ENCODE results near the gene ZBTB42.

ZBTB42 gene

GRCh38 chr14:104800771-104801519, at the start of gene ZBTB42:
ZBTB42 (plus strand) TSS chr14:104801101; CDS start chr14:104801198, 97 bp downstream.
- DNase-seq: peak; percentile 70

- no peak for DNase-seq
These were observed 49.1 kb upstream of the ZBTB42 start for GRCh38 chr14:104751539-104752422.

GRCh38 chr14:104752423-104752734, 48.5 kb upstream of the ZBTB42 start:
- DNase-seq: no peak

- DNase-seq: peak; percentile 100
These were observed 48.0 kb upstream of the ZBTB42 start, which contains the start of gene SIVA1 for GRCh38 chr14:104752735-104753527. SIVA1 (plus strand) TSS chr14:104753147; CDS start chr14:104753202, 55 bp downstream.

DNA sequence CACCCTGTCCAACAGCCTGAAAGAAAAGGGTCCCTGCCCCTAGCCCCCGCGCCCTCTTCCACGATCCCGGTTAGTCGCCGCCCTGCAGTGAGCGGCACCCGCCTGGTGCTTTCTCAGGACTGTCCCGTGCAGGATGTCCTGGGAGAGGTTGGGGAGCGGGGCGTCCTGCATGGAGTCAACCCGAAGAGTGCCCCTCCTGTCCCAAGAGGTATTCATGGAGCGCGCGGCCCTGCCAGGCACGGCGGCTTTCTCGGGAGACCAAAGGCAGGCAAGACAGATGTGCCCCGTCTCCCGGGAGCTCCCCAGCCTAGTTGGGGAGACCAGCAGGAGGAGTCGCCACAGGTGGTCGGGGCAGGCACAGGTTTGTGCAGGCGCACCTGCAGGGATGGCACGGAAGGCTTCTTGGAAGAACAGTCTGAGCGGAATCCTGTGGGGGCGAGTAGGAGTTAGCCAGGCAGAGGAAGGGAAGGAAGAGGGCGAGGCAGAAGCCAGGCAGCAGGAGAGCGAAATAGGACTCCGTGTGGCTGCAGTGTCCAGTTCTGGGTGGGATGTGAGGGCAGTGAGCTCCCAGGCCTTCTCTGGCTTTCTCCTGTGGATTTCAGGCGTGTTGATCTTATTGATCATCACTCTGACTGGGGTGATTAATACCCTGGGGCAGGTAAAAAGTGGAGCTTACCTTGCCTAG, 47.2 kb upstream of the ZBTB42 start:
- DNase-seq: no peak

DNA sequence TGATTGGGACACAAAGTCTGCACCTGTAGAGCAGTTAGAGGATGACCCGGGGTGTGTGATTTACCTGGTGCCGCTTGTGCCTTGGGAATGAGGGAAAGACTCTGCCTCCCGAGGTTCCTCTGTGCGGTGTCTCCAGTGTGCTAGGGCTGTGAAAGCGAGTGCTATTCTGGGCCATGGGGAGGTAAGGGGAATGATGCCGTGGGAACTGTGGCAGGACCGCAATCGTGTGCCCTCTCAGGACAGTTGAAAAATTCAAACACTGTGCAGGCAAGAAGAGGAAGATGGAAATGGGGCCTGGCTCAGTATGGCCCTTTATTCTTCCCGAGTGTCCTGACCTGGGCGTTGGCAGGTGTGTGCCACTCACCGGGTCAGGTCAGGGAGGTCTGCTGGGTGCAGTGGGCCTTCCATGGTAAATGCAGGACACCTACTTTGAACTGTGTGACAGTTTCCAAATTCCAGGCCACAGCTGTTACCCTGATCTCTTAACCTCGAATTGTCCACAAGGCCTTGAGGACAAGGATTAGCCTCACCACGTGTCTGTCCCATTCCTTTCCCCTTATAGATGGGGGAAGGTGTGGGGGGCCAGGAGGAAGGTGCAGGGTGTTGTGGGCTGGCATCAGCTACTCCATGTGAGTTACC, 46.6 kb upstream of the ZBTB42 start:
- DNase-seq: no peak

DNA sequence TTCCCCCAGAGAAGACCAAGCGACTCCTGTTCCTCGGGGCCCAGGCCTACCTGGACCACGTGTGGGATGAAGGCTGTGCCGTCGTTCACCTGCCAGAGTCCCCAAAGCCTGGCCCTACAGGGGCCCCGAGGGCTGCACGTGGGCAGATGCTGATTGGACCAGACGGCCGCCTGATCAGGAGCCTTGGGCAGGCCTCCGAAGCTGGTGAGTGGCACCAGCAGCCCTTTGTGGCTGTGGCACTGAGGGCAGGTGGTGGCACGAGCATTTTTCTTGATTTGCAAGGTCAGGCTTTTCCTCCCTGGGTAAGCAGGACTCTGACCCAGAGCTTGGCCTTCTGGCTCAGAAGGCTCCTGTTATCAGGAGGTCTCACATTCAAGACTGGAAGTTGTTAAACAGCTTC, 45.3 kb upstream of the ZBTB42 start:
- DNase-seq: no peak

DNA sequence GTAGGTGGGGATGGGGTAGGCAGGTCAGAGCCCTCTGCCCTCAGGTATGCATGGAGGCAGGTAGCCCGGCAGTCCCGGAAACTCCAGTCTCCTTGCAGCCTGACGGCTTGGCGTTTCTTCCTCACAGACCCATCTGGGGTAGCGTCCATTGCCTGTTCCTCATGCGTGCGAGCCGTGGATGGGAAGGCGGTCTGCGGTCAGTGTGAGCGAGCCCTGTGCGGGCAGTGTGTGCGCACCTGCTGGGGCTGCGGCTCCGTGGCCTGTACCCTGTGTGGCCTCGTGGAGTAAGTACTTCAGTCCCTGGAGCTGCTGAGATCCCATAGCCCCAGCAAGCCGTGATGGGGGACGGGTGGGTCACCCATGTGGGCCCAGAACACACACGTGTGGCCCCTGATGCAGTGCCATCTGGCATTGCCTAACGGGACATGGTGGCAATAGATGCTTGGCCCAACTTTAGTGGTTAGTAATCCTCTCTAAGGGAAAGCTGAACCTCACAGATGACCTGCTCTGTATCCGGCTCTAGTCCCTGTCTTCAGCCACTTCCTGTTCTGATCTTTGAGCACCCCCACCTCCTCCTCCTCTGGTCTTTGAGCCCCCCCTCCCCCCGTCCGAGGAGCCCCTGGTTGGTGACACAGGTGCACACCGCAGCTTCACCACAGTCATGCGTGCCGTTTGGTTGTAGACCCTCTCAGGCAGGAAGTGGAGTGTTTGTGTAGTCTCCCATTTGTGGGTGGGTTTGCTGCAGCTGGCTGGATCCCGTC, 44.2 kb upstream of the ZBTB42 start:
- DNase-seq: no peak

GRCh38 chr14:104757238-104757585, 43.7 kb upstream of the ZBTB42 start:
- DNase-seq: no peak

- DNase-seq: no peak
These were observed 43.1 kb upstream of the ZBTB42 start for GRCh38 chr14:104757681-104758392.

DNA sequence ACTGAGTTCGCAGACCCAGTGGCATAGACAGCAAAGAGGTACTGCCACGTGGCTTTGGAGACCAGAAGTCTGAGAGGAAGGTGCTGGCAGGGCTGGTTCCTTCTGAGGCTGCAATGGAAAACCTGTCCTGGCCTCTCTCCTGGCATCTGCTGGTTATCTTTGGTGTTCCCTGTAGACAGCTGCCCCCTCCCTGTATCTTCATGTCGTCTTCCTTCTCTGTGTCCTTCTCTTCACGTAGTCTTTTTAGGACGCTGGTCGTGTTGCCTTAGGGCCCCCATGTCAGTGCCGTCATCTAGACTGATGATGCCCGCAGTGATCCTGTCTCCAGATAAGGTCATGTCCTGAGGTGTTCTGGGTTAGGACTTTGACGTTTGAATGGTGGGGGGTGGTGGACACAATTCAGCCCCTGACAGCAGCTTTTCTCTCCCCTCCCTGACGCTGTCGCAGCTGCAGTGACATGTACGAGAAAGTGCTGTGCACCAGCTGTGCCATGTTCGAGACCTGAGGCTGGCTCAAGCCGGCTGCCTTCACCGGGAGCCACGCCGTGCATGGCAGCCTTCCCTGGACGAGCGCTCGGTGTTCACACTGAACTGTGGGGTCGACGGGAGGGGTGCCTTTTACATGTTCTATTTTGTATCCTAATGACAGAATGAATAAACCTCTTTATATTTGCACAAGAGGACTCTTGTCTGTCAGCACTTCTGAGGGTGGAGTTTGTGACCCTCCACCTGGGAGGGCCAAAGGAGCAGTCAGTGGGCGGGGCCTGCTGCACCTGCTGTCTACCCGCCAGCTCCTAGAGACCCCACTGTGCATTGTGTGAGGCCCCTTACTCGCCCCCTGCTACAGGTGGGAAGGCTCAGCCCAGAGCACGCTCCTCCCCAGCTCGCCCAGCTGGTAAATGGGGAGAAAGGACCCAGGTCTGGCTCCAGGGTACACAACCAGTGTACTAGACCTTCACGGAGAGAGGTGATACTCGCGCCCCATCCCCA, 41.6 kb upstream of the ZBTB42 start:
- DNase-seq: no peak

DNA sequence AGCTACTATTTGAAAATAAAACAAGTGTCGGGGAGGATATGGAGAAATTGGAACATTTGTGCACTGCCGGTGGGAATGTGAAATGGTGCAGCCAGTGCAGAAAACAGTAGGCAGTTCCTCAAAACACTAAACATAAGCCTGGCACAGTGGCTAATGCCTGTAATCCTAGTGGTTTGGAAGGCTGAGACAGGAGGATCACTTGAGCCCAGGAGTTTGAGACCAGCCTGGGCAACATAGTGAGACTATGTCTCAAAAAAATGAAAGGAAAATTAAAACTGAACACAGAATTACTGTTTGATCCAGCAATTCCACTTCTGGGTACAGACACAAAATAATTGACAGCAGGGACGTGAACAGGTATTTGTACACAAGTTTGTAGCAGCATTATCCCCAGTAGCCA, 35.4 kb upstream of the ZBTB42 start:
- no peak for DNase-seq

- no peak for DNase-seq
These were observed 34.5 kb upstream of the ZBTB42 start for GRCh38 chr14:104766256-104766862.

DNA sequence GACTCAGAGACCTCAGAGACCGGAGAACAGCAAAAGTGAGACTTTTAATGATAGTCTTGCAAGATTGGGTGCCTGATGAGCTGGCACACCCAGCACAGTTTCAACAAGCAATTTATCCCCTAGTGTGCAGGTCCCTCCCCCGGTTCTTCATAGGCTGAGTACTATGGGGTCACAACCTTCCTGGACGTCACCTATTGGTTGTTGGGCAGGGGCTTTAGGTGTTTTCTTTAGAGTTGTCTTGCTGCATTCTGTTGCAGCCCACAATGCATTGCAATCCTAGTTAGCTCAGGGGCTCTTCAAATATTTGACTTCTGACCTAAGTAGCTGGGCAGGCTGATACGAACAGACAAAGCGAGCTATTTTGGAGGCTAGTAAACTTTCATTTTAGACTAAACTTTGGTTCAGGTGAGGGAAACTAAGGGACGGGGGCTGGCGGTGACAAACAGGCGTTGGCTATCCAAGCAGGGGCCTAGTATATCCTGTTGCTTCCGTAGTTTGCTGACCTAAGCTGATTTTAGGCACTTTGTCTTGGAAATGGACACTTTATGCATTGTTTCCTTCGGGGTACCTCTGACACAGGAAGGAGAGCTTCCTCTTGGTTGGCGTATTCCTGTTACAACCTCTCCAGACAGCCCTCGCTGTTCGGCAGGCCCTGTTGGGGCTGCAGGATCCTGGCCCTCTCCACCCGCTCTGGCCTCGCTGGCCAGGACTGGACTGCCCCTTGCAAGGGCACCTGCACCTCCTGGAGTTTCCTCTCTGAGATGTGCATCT, 33.9 kb upstream of the ZBTB42 start:
- DNase-seq: no peak

DNA sequence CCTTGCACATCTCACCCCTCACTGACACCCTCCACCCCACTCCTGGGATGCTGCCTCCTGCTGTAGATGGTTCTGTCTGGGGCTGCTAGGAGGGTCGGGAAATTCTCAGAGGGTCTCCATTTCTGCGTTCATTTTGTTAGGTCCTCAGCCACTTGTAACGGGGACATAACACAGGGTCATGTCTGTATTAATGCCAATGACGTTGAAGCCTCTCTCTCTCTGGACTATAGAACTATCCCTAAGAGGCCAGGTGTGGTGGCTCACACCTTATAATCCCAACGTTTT, 33.3 kb upstream of the ZBTB42 start:
- no peak for DNase-seq

GRCh38 chr14:104768437-104769323, 32.2 kb upstream of the ZBTB42 start:
- DNase-seq: peak; percentile 91

DNA sequence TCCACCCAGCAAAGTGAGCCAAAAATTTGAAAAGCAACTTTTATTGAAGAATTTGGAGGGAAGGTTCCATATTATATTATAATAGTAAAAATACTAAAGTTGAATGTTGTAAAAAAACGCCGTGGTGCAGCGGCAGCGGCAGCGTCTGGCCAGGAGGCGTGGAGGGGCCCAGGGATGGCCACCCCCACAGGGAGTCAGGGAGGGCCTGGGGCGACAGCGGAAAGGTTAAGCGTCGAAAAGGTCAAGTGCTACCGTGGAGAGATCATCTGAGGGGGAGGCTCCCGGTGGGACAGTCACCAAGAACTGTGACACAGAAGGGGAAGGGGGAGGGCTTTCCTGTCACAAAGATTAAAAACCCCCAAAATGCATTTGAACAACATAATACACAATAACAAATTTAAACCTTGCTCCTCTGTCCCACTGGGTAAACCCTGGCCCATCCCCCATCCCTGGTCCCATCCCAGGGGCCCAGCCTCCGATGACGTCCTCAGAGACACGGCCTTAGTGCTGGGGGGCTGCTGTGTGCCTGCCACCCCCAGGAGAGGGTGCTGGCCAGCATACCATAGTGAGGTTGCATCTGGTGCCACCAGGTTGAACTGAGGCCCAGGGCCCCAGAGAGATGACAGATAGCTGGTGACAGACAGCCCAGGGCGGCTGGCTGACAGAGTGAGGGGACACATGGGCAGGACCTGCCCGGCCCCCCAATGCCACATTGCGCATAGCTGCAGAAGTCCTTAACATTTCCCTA, 31.4 kb upstream of the ZBTB42 start:
- no peak for DNase-seq

Measured in activated naive CD4-positive, alpha-beta T cell treated with Interleukin-2 at 50 U/mL for 16 hours (primary cell).